Body of pancreas (tissue), 4 donors: ENCODE results near the gene LHB. TPM values are rescaled to one million over a fixed set of nuclear protein-coding genes. Genes with fewer than 3 reads are reported as not detected.

Experiments
- ATAC-seq: fragments of 150-250 bp; one replicate; pipeline ENCODE4 v1.9.1; 2016
- DNase-seq, 4 donors: peaks; one replicate each; pipeline ENCODE4 v3.0.0-alpha.2; 2019
- H3K27ac ChIP-seq, 4 donors: fragments of 200-600 bp; sonication (generic); 1 replicate in 3 of 4; 2 replicates in 1 of 4; pipeline versions ENCODE4 v1.5.1 to v1.6.1; 2016 to 2019; ENCODE audit warnings: mild to moderate bottlenecking in 1 of 4, mixed read lengths in 1 of 4, moderate library complexity in 1 of 4
- H3K27me3 ChIP-seq, 2 donors: fragments of 200-600 bp; sonication (generic); one replicate each; pipeline ENCODE4 v1.6.0; 2016; ENCODE audit warnings: mild to moderate bottlenecking in 1 of 2
- H3K36me3 ChIP-seq, 2 donors: fragments of 200-600 bp; sonication (generic); replicated peaks in 1 of 2; 2 replicates each; pipeline ENCODE4 v1.5.1; 2016; ENCODE audit warnings: low read depth in 2 of 2; ENCODE audit not compliant: insufficient read depth in 1 of 2
- H3K4me1 ChIP-seq: fragments of 200-600 bp; sonication (generic); one replicate; pipeline ENCODE4 v1.6.0; 2016
- H3K4me3 ChIP-seq, 2 donors: fragments of 200-600 bp; sonication (generic); 1 replicate in 1 of 2; 2 replicates in 1 of 2; pipeline ENCODE4 v1.5.1; 2016 to 2019
- H3K9me3 ChIP-seq, 3 donors: fragments of 200-600 bp; sonication (generic); 1 replicate in 2 of 3; 2 replicates in 1 of 3; pipeline ENCODE4 v1.5.1; 2016
- CTCF ChIP-seq, 7 experiments: fragments of 450-650 bp in 4 of 7; fragments of 200-600 bp in 3 of 7; sonication (generic) in 3 of 7; IDR thresholded peaks; one replicate each; pipeline ENCODE4 v1.5.1; 2016 to 2019; ENCODE audit warnings: antibody characterized with exemption in 7 of 7
- POLR2A ChIP-seq, 3 donors: fragments of 450-650 bp; IDR thresholded peaks; one replicate each; pipeline ENCODE4 v1.6.1; 2016; ENCODE audit warnings: antibody characterized with exemption in 3 of 3, mild to moderate bottlenecking in 2 of 3
- WGBS, 2 donors: methylation state at CpG; one replicate each; pipeline ENCODE4 v1.1.5; 2017; 5-methylcytosine and 5-hydroxymethylcytosine counted together
- intact Hi-C: fragments of 100-400 bp; cut with DNase I; formaldehyde crosslinking; loops from one replicate; pipeline ENCODE4 v1.15.1; 2023
- total RNA-seq, 2 donors: library from RNA; depleted of rRNA; stranded (reverse); fragments of >200 nt; gene quantifications; one replicate each; pipeline ENCODE4 v1.1.0, GENCODE V29; 2016

Gene LHB
- total RNA-seq, 2 donors from 2014 or later = 45.8 TPM; not detected in 1

- no peak overlapping the region for H3K27ac ChIP-seq
- peak; percentile 38 to 59 (median 46) for DNase-seq
- peak; percentile 25 to 48 (median 29) for TF ChIP-seq CTCF (IDR thresholded peaks at IDR 0.05)
- TF ChIP-seq POLR2A (IDR thresholded peaks at IDR 0.05) = no peak
- peaks cover 32% of the 10 kb centered on the region for H3K4me1 ChIP-seq
- no peak overlapping the region for H3K4me3 ChIP-seq
- H3K9me3 ChIP-seq = no peaks in the 10 kb centered on the region
- H3K36me3 ChIP-seq = no peaks in the 10 kb centered on the region
- intact Hi-C loops = no loop called here
- ATAC-seq = peak; percentile 43
- WGBS, 2 donors = 3% methylated on average over 61 of the region's 62 CpGs; no CpG with 5 or more reads in 1 of the 2 donors
- H3K27me3 ChIP-seq = no peaks in the 10 kb centered on the region
Measured at GRCh38 chr19:49017666-49018351, 918 bp upstream of the LHB start.

DNA sequence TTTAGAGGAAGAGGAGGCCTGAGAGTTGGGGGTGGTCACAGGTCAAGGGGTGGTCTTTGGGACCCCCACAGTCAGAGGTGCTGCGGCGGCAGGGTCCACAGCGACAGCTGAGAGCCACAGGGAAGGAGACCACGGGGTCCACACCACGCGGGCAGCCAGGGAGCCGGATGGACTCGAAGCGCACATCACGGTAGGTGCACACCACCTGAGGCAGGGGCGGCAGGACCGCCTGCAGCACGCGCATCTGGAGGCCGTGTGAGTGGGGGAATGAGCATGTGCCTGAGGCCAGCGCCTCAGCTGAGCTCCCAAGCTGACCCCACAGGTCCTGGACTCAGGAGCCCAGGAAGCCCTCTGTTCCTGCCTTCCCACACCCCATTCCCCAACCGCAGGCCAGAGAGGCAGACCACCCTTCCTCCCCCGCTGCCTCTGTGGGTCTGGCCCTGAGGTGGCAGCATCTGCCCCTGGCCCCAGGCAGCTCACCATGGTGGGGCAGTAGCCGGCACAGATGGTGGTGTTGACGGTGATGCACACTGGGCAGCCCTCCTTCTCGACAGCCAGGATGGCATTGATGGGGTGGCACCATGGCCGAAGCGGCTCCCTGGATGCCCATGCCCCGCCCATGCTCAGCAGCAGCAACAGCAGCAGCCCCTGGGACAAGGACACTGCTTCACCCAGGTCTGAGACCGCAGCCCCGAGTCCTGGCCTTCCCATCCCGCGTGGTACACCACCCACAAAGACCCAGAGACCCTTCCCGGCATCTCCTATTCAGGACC, 638 bp downstream of the LHB start:
- 93 to 94% methylated on average over 11 to 28 of the region's 29 CpGs for WGBS, 2 donors
- intact Hi-C loops = no loop called here
- Histone ChIP-seq H3K36me3 (peaks cover 0 to 7% of the 10 kb centered on the region in 2 donors), H3K27ac (no peak overlapping the region), H3K27me3 (no peaks in the 10 kb centered on the region), H3K9me3 (no peaks in the 10 kb centered on the region), H3K4me1 (peaks cover 32% of the 10 kb centered on the region), H3K4me3 (no peak overlapping the region)
- ATAC-seq (no peak), DNase-seq (no peak)
- no peak for TF ChIP-seq POLR2A (IDR thresholded peaks at IDR 0.05)
- TF ChIP-seq CTCF (IDR thresholded peaks at IDR 0.05) = no peak

DNA sequence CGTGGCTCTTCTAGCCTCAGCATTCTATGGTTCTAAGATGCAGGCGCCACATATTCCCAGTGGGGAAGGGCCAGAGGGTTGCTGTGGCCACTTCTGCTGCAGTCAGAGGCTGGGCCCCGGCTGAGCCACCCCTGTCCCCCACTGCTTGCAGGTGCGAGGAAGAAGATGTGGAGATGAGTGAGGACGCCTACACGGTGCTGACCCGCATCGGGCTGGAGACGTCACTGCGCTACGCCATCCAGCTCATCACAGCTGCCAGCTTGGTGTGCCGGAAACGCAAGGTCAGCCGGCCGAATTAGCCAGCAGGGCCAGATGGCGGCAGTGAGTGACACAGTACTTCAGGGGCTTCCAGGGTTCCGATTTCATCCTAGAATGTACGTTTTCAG, 2.0 kb downstream of the LHB start:
- Histone ChIP-seq H3K4me3 (no peak overlapping the region), H3K27me3 (no peaks in the 10 kb centered on the region), H3K36me3 (peaks cover 0 to 11% of the 10 kb centered on the region in 2 donors), H3K4me1 (peaks cover 26% of the 10 kb centered on the region), H3K9me3 (no peaks in the 10 kb centered on the region), H3K27ac (no peak overlapping the region)
- 50 to 90% methylated on average over 1 to 17 of the region's 18 CpGs for WGBS, 2 donors
- intact Hi-C loops = no loop called here
- TF ChIP-seq POLR2A (IDR thresholded peaks at IDR 0.05) (no peak), CTCF (IDR thresholded peaks at IDR 0.05) (no peak)
- ATAC-seq (no peak), DNase-seq (no peak)

GRCh38 chr19:49014123-49014869, 2.6 kb downstream of the LHB start:
- peaks cover 0 to 11% of the 10 kb centered on the region in 2 donors for H3K36me3 ChIP-seq
- intact Hi-C loops = no loop called here
- 91 to 92% methylated on average over 18 to 32 of the region's 32 CpGs for WGBS, 2 donors
- H3K4me3 ChIP-seq = no peak overlapping the region
- no peaks in the 10 kb centered on the region for H3K9me3 ChIP-seq
- no peak for TF ChIP-seq CTCF (IDR thresholded peaks at IDR 0.05)
- no peak for TF ChIP-seq POLR2A (IDR thresholded peaks at IDR 0.05)
- ATAC-seq = no peak
- H3K4me1 ChIP-seq = peaks cover 21% of the 10 kb centered on the region
- DNase-seq = no peak
- H3K27me3 ChIP-seq = no peaks in the 10 kb centered on the region
- H3K27ac ChIP-seq = no peak overlapping the region
